GM21367 (cell line): ENCODE measurements around the gene MYO1C.
"Not testable (repeated sequence)": the region's sequence is repeated elsewhere in the genome, so short reads cannot be mapped to it uniquely, and the experiment has no call there.

Experiments
- ATAC-seq: cut with Tn5 transposase; IDR thresholded peaks from one replicate; pipeline ENCODE4 v1.9.1; 2021; ENCODE audit not compliant: unreplicated experiment

Gene MYO1C

GRCh38 chr17:1508709-1509108, 16.2 kb upstream of the MYO1C start:
- ATAC-seq = not testable (repeated sequence)

- ATAC-seq = no peak
Measured at GRCh38 chr17:1506649-1507267, 14.3 kb upstream of the MYO1C start.

GRCh38 chr17:1505586-1505985, 13.1 kb upstream of the MYO1C start:
- ATAC-seq = no peak

GRCh38 chr17:1504866-1505265, 12.4 kb upstream of the MYO1C start:
- ATAC-seq = no peak

- ATAC-seq = no peak
Measured at GRCh38 chr17:1503699-1504098, 11.2 kb upstream of the MYO1C start.

- no peak for ATAC-seq
Measured at GRCh38 chr17:1498869-1499268, 6.4 kb upstream of the MYO1C start.

- no peak for ATAC-seq
Measured at GRCh38 chr17:1498233-1498632, 5.7 kb upstream of the MYO1C start.

- ATAC-seq = no peak
Measured at GRCh38 chr17:1497831-1498230, 5.3 kb upstream of the MYO1C start.

- ATAC-seq = no peak
Measured at GRCh38 chr17:1496869-1497268, 4.4 kb upstream of the MYO1C start.

- ATAC-seq = no peak
Measured at GRCh38 chr17:1495265-1495989, 2.9 kb upstream of the MYO1C start.

- no peak for ATAC-seq
Measured at GRCh38 chr17:1494736-1495253, 2.3 kb upstream of the MYO1C start.

- ATAC-seq = no peak
Measured at GRCh38 chr17:1494203-1494602, 1.7 kb upstream of the MYO1C start.

GRCh38 chr17:1493291-1493980, 950 bp upstream of the MYO1C start:
- no peak for ATAC-seq

- no peak for ATAC-seq
Measured at GRCh38 chr17:1491443-1492248, 840 bp downstream of the MYO1C start.

- ATAC-seq = no peak
Measured at GRCh38 chr17:1490643-1491442, 1.6 kb downstream of the MYO1C start.

GRCh38 chr17:1488826-1489270, 3.6 kb downstream of the MYO1C start:
- ATAC-seq = no peak

- no peak for ATAC-seq
Measured at GRCh38 chr17:1487939-1488825, 4.3 kb downstream of the MYO1C start.

GRCh38 chr17:1486802-1487695, 5.4 kb downstream of the MYO1C start:
- no peak for ATAC-seq
